WTC11 (cell line): ENCODE data around the gene NEK7. TPM values are rescaled to one million over a fixed set of nuclear protein-coding genes. Genes with fewer than 3 reads are reported as not detected.

Experiments
- ATAC-seq: fragments of 200-7000 bp; cut with Tn5 transposase; 2 replicates; pipeline ENCODE4 v1.10.0; 2021; ENCODE audit warnings: mild to moderate bottlenecking, moderate library complexity
- CTCF ChIA-PET: fragments of 300-600 bp; sonication (Branson Sonifier 250); formaldehyde crosslinking; loops from one replicate; lab custom pipeline; 2021; ENCODE audit warnings: antibody characterized with exemption; lab: Charles Lee
- POLR2A ChIA-PET: fragments of 350-600 bp; sonication (Branson Sonifier 250); formaldehyde crosslinking; loops from one replicate; lab custom pipeline; 2021; ENCODE audit warnings: antibody characterized with exemption; lab: Charles Lee
- DNase-seq: peaks from one replicate; pipeline ENCODE4 v3.0.0; 2021; ENCODE audit warnings: low spot score
- H3K27ac Mint-ChIP-seq: 2 replicates; pipeline ENCODE4 v1.8.0; 2021; ENCODE audit warnings: mixed read lengths
- H3K27me3 Mint-ChIP-seq: 2 replicates; pipeline ENCODE4 v1.8.0; 2021; ENCODE audit warnings: low read depth, mild to moderate bottlenecking, moderate library complexity, mixed read lengths
- H3K36me3 Mint-ChIP-seq: 2 replicates; pipeline ENCODE4 v1.8.0; 2021; ENCODE audit warnings: mixed read lengths
- H3K4me1 Mint-ChIP-seq: 2 replicates; pipeline ENCODE4 v1.8.0; 2022; ENCODE audit warnings: mixed read lengths
- H3K4me3 Mint-ChIP-seq: 2 replicates; pipeline ENCODE4 v1.8.0; 2021; ENCODE audit warnings: mild to moderate bottlenecking, moderate library complexity, mixed read lengths
- H3K9me3 Mint-ChIP-seq: 2 replicates; pipeline ENCODE4 v1.8.0; 2021; ENCODE audit warnings: mixed read lengths
- AFF4 ChIP-seq: sonication (generic); formaldehyde crosslinking; IDR thresholded peaks from 2 replicates; pipeline ENCODE4 v1.8.1; 2023; ENCODE audit warnings: mild to moderate bottlenecking, missing genetic modification reagents, borderline replicate concordance
- ATF1 ChIP-seq: sonication (generic); formaldehyde crosslinking; IDR thresholded peaks from 2 replicates; pipeline ENCODE4 v1.8.1; 2023; ENCODE audit warnings: mild to moderate bottlenecking, moderate library complexity, missing genetic modification reagents
- CBFB ChIP-seq: sonication (generic); formaldehyde crosslinking; IDR thresholded peaks from 2 replicates; pipeline ENCODE4 v1.8.1; 2022; ENCODE audit warnings: mild to moderate bottlenecking, low read depth, missing genetic modification reagents
- E2F5 ChIP-seq: sonication (generic); formaldehyde crosslinking; IDR thresholded peaks from 2 replicates; pipeline ENCODE4 v1.8.1; 2022; ENCODE audit warnings: mild to moderate bottlenecking, moderate library complexity, missing genetic modification reagents
- ESRRA ChIP-seq: sonication (generic); formaldehyde crosslinking; IDR thresholded peaks from 2 replicates; pipeline ENCODE4 v1.8.1; 2022; ENCODE audit warnings: mild to moderate bottlenecking, missing genetic modification reagents, borderline replicate concordance
- ETV6 ChIP-seq: sonication (generic); formaldehyde crosslinking; IDR thresholded peaks from 2 replicates; pipeline ENCODE4 v1.8.1; 2022; ENCODE audit warnings: mild to moderate bottlenecking, missing genetic modification reagents
- GRHL2 ChIP-seq: fragments of 250-450 bp; sonication (Bioruptor Pico); IDR thresholded peaks from 2 replicates; pipeline ENCODE4 v1.8.0; 2022; ENCODE audit warnings: mild to moderate bottlenecking, moderate library complexity; ENCODE audit not compliant: insufficient replicate concordance, severe bottlenecking
- JAZF1 ChIP-seq: fragments of 250-450 bp; sonication (Bioruptor Pico); IDR thresholded peaks from 2 replicates; pipeline ENCODE4 v1.9.0; 2021; ENCODE audit warnings: moderate library complexity, mild to moderate bottlenecking, inconsistent platforms
- KAT7 ChIP-seq: sonication (generic); formaldehyde crosslinking; IDR thresholded peaks from 2 replicates; pipeline ENCODE4 v1.8.1; 2023; ENCODE audit warnings: missing genetic modification reagents, mild to moderate bottlenecking, borderline replicate concordance
- NFE2L1 ChIP-seq: sonication (generic); formaldehyde crosslinking; IDR thresholded peaks from 2 replicates; pipeline ENCODE4 v1.8.1; 2023; ENCODE audit warnings: missing genetic modification reagents
- PRDM15 ChIP-seq: sonication (generic); formaldehyde crosslinking; IDR thresholded peaks from 2 replicates; pipeline ENCODE4 v1.8.0; 2022; ENCODE audit warnings: missing genetic modification reagents
- RORB ChIP-seq: fragments of 250-450 bp; sonication (Bioruptor Pico); IDR thresholded peaks from 2 replicates; pipeline ENCODE4 v1.9.0; 2021; ENCODE audit warnings: mild to moderate bottlenecking
- SMAD3 ChIP-seq: sonication (generic); formaldehyde crosslinking; IDR thresholded peaks from 2 replicates; pipeline ENCODE4 v1.8.0; 2022; ENCODE audit warnings: missing genetic modification reagents, mild to moderate bottlenecking, borderline replicate concordance
- TCF7 ChIP-seq: sonication (generic); formaldehyde crosslinking; IDR thresholded peaks from 2 replicates; pipeline ENCODE4 v1.8.0; 2022; ENCODE audit warnings: mild to moderate bottlenecking, low read depth, missing genetic modification reagents, moderate library complexity
- TEAD1 ChIP-seq: sonication (generic); formaldehyde crosslinking; IDR thresholded peaks from 2 replicates; pipeline ENCODE4 v1.8.0; 2022; ENCODE audit warnings: mild to moderate bottlenecking, missing genetic modification reagents
- TP53 ChIP-seq: sonication (generic); formaldehyde crosslinking; IDR thresholded peaks from 2 replicates; pipeline ENCODE4 v1.8.1; 2023; ENCODE audit warnings: mild to moderate bottlenecking, missing genetic modification reagents
- USF2 ChIP-seq: sonication (generic); formaldehyde crosslinking; IDR thresholded peaks from 2 replicates; pipeline ENCODE4 v1.8.1; 2023; ENCODE audit warnings: mild to moderate bottlenecking, missing genetic modification reagents, moderate library complexity
- ZBTB21 ChIP-seq: sonication (generic); formaldehyde crosslinking; IDR thresholded peaks from 2 replicates; pipeline ENCODE4 v1.8.1; 2023; ENCODE audit warnings: mild to moderate bottlenecking, missing genetic modification reagents, borderline replicate concordance
- ZNF121 ChIP-seq: sonication (generic); formaldehyde crosslinking; IDR thresholded peaks from 2 replicates; pipeline ENCODE4 v1.8.0; 2023; ENCODE audit warnings: missing genetic modification reagents
- ZNF671 ChIP-seq: fragments of 250-450 bp; sonication (Bioruptor Pico); IDR thresholded peaks from 2 replicates; pipeline ENCODE4 v1.8.0; 2021; ENCODE audit warnings: mild to moderate bottlenecking
- total RNA-seq: library from RNA; stranded (reverse); gene quantifications from 3 replicates; pipeline ENCODE4 v1.2.3, GENCODE V29; 2021

The NEK7 gene
- total RNA-seq, 1 experiment from 2014 or later, result 10.3 TPM

GRCh38 chr1:198333744-198334143 is 176.9 kb downstream of the NEK7 start:
- DNase-seq, result no peak
- TF ChIP-seq PRDM15, result no peak
- TF ChIP-seq ZNF121, result no peak
- no peak for TF ChIP-seq USF2 (CRISPR knock-in tag)
- TF ChIP-seq ZBTB21 (CRISPR knock-in tag), result no peak
- no peak for TF ChIP-seq GRHL2 (CRISPR knock-in tag)
- no peak for TF ChIP-seq ZNF671 (CRISPR knock-in tag)
- TF ChIP-seq NFE2L1 (CRISPR knock-in tag), result no peak
- no peak for TF ChIP-seq CBFB
- TF ChIP-seq AFF4 (CRISPR knock-in tag), result no peak
- TF ChIP-seq JAZF1 (CRISPR knock-in tag), result no peak
- TF ChIP-seq ATF1 (CRISPR knock-in tag), result no peak
- no peak for TF ChIP-seq KAT7 (CRISPR knock-in tag)
- TF ChIP-seq TCF7 (CRISPR knock-in tag), result no peak
- TF ChIP-seq E2F5 (CRISPR knock-in tag), result no peak
- TF ChIP-seq SMAD3 (CRISPR knock-in tag), result no peak
- TF ChIP-seq TEAD1, result no peak
- TF ChIP-seq ESRRA, result no peak
- no peak for TF ChIP-seq ETV6 (CRISPR knock-in tag)
- no peak for TF ChIP-seq TP53 (CRISPR knock-in tag)
- no peak for TF ChIP-seq RORB
- ChIA-PET CTCF (interaction anchor here (1.4 kb wide), 1 partner anchor 25 kb away, joined by 4 read pairs; no protein-coding TSS in a partner anchor), POLR2A (no interaction called here)
- H3K9me3 Mint-ChIP-seq, result peaks cover 17% of the 10 kb centered on the region
- H3K27ac Mint-ChIP-seq, result no peak overlapping the region
- peaks cover 3% of the 10 kb centered on the region for H3K4me1 Mint-ChIP-seq
- ATAC-seq, result no peak
- H3K4me3 Mint-ChIP-seq, result no peak overlapping the region
- H3K27me3 Mint-ChIP-seq, result no peaks in the 10 kb centered on the region
- no peaks in the 10 kb centered on the region for H3K36me3 Mint-ChIP-seq
